ENCODE measurements around the gene LRCH1.

GRCh38 chr13:46562152-46562551 lies 9.2 kb downstream of the LRCH1 start:
- TF ChIP-seq, protein P1, sequence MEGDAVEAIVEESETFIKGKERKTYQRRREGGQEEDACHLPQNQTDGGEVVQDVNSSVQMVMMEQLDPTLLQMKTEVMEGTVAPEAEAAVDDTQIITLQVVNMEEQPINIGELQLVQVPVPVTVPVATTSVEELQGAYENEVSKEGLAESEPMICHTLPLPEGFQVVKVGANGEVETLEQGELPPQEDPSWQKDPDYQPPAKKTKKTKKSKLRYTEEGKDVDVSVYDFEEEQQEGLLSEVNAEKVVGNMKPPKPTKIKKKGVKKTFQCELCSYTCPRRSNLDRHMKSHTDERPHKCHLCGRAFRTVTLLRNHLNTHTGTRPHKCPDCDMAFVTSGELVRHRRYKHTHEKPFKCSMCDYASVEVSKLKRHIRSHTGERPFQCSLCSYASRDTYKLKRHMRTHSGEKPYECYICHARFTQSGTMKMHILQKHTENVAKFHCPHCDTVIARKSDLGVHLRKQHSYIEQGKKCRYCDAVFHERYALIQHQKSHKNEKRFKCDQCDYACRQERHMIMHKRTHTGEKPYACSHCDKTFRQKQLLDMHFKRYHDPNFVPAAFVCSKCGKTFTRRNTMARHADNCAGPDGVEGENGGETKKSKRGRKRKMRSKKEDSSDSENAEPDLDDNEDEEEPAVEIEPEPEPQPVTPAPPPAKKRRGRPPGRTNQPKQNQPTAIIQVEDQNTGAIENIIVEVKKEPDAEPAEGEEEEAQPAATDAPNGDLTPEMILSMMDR (IDR thresholded peaks at IDR 0.05), result no peak
- TF ChIP-seq POLR2A (IDR thresholded peaks at IDR 0.05), result no peak
